GM19043 (cell line): Measurements from ENCODE around the gene DUSP9.
"Not testable (repeated sequence)": the region's sequence is repeated elsewhere in the genome, so short reads cannot be mapped to it uniquely, and the experiment has no call there.

Experiments
- ATAC-seq: cut with Tn5 transposase; IDR thresholded peaks from one replicate; pipeline ENCODE4 v1.9.1; 2021; ENCODE audit warnings: low read depth; ENCODE audit not compliant: unreplicated experiment

DUSP9 gene

GRCh38 chrX:153670748-153671588 is 24.0 kb downstream of the DUSP9 start:
- ATAC-seq = no peak

- no peak for ATAC-seq
Measured at GRCh38 chrX:153671589-153672530, 24.9 kb downstream of the DUSP9 start.

GRCh38 chrX:153672531-153673427 is 25.8 kb downstream of the DUSP9 start:
- no peak for ATAC-seq

- no peak for ATAC-seq
Measured at GRCh38 chrX:153673428-153674218, 26.6 kb downstream of the DUSP9 start, which contains the start of gene PNCK. Gene PNCK (minus strand): TSS chrX:153673813. CDS start chrX:153673076, 737 bp downstream.

GRCh38 chrX:153674219-153674851 is 27.3 kb downstream of the DUSP9 start:
- ATAC-seq = no peak

GRCh38 chrX:153681175-153681574 is 34.2 kb downstream of the DUSP9 start:
- ATAC-seq = no peak

- ATAC-seq = not testable (repeated sequence)
Measured at GRCh38 chrX:153683486-153683885, 36.5 kb downstream of the DUSP9 start.

- no peak for ATAC-seq
Measured at GRCh38 chrX:153684467-153685155, 37.6 kb downstream of the DUSP9 start.

- no peak for ATAC-seq
Measured at GRCh38 chrX:153685156-153685536, 38.1 kb downstream of the DUSP9 start.

- ATAC-seq = no peak
Measured at GRCh38 chrX:153685751-153686696, 39.0 kb downstream of the DUSP9 start.

- no peak for ATAC-seq
Measured at GRCh38 chrX:153686711-153687110, 39.7 kb downstream of the DUSP9 start.

GRCh38 chrX:153687121-153688039 is 40.4 kb downstream of the DUSP9 start, which contains the start of gene SLC6A8:
Gene SLC6A8 (plus strand): TSS chrX:153687926. CDS start chrX:153688575, 649 bp downstream.
- no peak for ATAC-seq

- ATAC-seq = no peak
Measured at GRCh38 chrX:153688071-153688470, 41.1 kb downstream of the DUSP9 start.

- ATAC-seq = no peak
Measured at GRCh38 chrX:153688506-153688905, 41.5 kb downstream of the DUSP9 start.

- no peak for ATAC-seq
Measured at GRCh38 chrX:153688911-153689590, 42.0 kb downstream of the DUSP9 start.
